Gastroesophageal sphincter (tissue), 4 donors: ENCODE measurements around the gene FAM114A2. TPM values are rescaled to one million over a fixed set of nuclear protein-coding genes. Genes with fewer than 3 reads are reported as not detected.

Experiments used
- ATAC-seq: fragments of 150-250 bp; one replicate; pipeline ENCODE4 v1.9.1; 2016; ENCODE audit warnings: mild to moderate bottlenecking, moderate library complexity
- H3K27ac ChIP-seq, 4 donors: fragments of 200-600 bp; sonication (generic) in 3 of 4; 1 replicate in 3 of 4; 2 replicates in 1 of 4; pipeline ENCODE4 v1.5.1; 2016 to 2019
- H3K27me3 ChIP-seq: fragments of 200-600 bp; sonication (generic); one replicate; pipeline ENCODE4 v1.5.1; 2019
- H3K36me3 ChIP-seq, 2 donors: fragments of 200-600 bp; sonication (generic); one replicate each; pipeline ENCODE4 v1.5.1; 2019; ENCODE audit warnings: control low read depth in 1 of 2
- H3K4me1 ChIP-seq, 3 donors: fragments of 200-600 bp; sonication (generic); 1 replicate in 2 of 3; 2 replicates in 1 of 3; pipeline ENCODE4 v1.5.1; 2016 to 2019; ENCODE audit warnings: control low read depth in 2 of 3
- H3K4me3 ChIP-seq, 2 donors: fragments of 200-600 bp; sonication (generic); one replicate each; pipeline ENCODE4 v1.5.1; 2019; ENCODE audit warnings: mild to moderate bottlenecking in 1 of 2, moderate library complexity in 1 of 2
- H3K9me3 ChIP-seq, 3 donors: fragments of 200-600 bp; sonication (generic); one replicate each; pipeline ENCODE4 v1.5.1; 2017 to 2019; ENCODE audit warnings: control low read depth in 2 of 3
- CTCF ChIP-seq, 4 experiments: fragments of 200-600 bp in 2 of 4; fragments of 450-650 bp in 2 of 4; sonication (generic) in 1 of 4; IDR thresholded peaks; one replicate each; pipeline ENCODE4 v1.5.1; 2017 to 2019; ENCODE audit warnings: antibody characterized with exemption in 4 of 4, mild to moderate bottlenecking in 2 of 4, moderate library complexity in 2 of 4
- EP300 ChIP-seq: sonication (generic); formaldehyde crosslinking; IDR thresholded peaks from one replicate; pipeline ENCODE4 v1.6.1; 2017; ENCODE audit warnings: antibody characterized with exemption, mild to moderate bottlenecking
- POLR2A ChIP-seq, 2 donors: fragments of 450-650 bp; IDR thresholded peaks; one replicate each; pipeline ENCODE4 v1.6.1; 2017; ENCODE audit warnings: antibody characterized with exemption in 2 of 2, mild to moderate bottlenecking in 2 of 2, moderate library complexity in 1 of 2
- POLR2AphosphoS5 ChIP-seq: sonication (generic); formaldehyde crosslinking; IDR thresholded peaks from one replicate; pipeline ENCODE4 v1.6.1; 2017; ENCODE audit warnings: antibody characterized with exemption
- WGBS, 2 donors: methylation state at CpG; one replicate each; pipeline ENCODE4 v1.1.5; 2018; ENCODE audit warnings: low coverage in 1 of 2; 5-methylcytosine and 5-hydroxymethylcytosine counted together
- total RNA-seq, 4 donors: library from RNA; depleted of rRNA; stranded (reverse); fragments of >200 nt; gene quantifications; one replicate each; pipeline ENCODE4 v1.1.0, GENCODE V29; 2016

FAM114A2 gene
- 10 to 100 TPM; 16.2 to 17.9 (median 17.6) TPM for total RNA-seq

GRCh38 chr5:154038707-154039457 lies at the start of gene FAM114A2, which contains the start of gene MFAP3:
Gene FAM114A2 (minus strand): TSS chr5:154038910. CDS start chr5:154034953, 3,957 bp downstream.
Gene MFAP3 (plus strand): TSS chr5:154038967. CDS start chr5:154049723, 10,756 bp downstream.
- H3K36me3 ChIP-seq, result no peaks in the 10 kb centered on the region
- H3K4me1 ChIP-seq, result peaks cover 8 to 65% (median 11%) of the 10 kb centered on the region in 3 donors
- peak within 1 kb of the TSS; percentile 66 to 91 (median 89) for H3K27ac ChIP-seq
- no peaks in the 10 kb centered on the region for H3K27me3 ChIP-seq
- 1% methylated on average over 12 to 29 of the region's 51 CpGs for WGBS, 2 donors
- no peaks in the 10 kb centered on the region for H3K9me3 ChIP-seq
- H3K4me3 ChIP-seq, result peak within 1 kb of the TSS; percentile 56 to 81
- TF ChIP-seq POLR2AphosphoS5 (peak; percentile 95), EP300 (no peak), POLR2A (IDR thresholded peaks at IDR 0.05) (peak; percentile 78 to 81), CTCF (IDR thresholded peaks at IDR 0.05) (peak in 1 of 4 experiments; percentile 21)
- ATAC-seq, result peak; percentile 97

GRCh38 chr5:154087260-154087659 lies 48.5 kb upstream of the FAM114A2 start:
- ATAC-seq, result no peak

GRCh38 chr5:154086641-154087040 lies 47.9 kb upstream of the FAM114A2 start:
- Histone ChIP-seq H3K27ac (no peak overlapping the region), H3K4me1 (peaks cover 0 to 7% (median 2%) of the 10 kb centered on the region in 3 donors), H3K27me3 (no peaks in the 10 kb centered on the region), H3K36me3 (no peaks in the 10 kb centered on the region), H3K9me3 (no peaks in the 10 kb centered on the region), H3K4me3 (no peak overlapping the region)
- TF ChIP-seq EP300 (no peak), CTCF (IDR thresholded peaks at IDR 0.05) (no peak), POLR2AphosphoS5 (no peak), POLR2A (IDR thresholded peaks at IDR 0.05) (no peak)
- ATAC-seq, result no peak
- WGBS, 2 donors, result 40% methylated on average over 4 of the region's 4 CpGs

More at GRCh38 chr5:154087260-154087659, 48.5 kb upstream of the FAM114A2 start:
- Histone ChIP-seq H3K9me3 (no peaks in the 10 kb centered on the region), H3K4me3 (no peak overlapping the region), H3K27me3 (no peaks in the 10 kb centered on the region), H3K27ac (no peak overlapping the region), H3K4me1 (peaks cover 0 to 13% (median 9%) of the 10 kb centered on the region in 3 donors), H3K36me3 (no peaks in the 10 kb centered on the region)
- 30 to 54% methylated on average over 2 of the region's 2 CpGs for WGBS, 2 donors
- no peak for TF ChIP-seq EP300
- TF ChIP-seq CTCF (IDR thresholded peaks at IDR 0.05), result no peak
- no peak for TF ChIP-seq POLR2A (IDR thresholded peaks at IDR 0.05)
- TF ChIP-seq POLR2AphosphoS5, result no peak

- H3K36me3 ChIP-seq, result no peaks in the 10 kb centered on the region
- peaks cover 0 to 2% (median 0%) of the 10 kb centered on the region in 3 donors for H3K4me1 ChIP-seq
- no peak for TF ChIP-seq EP300
- no peak for TF ChIP-seq POLR2A (IDR thresholded peaks at IDR 0.05)
- TF ChIP-seq CTCF (IDR thresholded peaks at IDR 0.05), result no peak
- TF ChIP-seq POLR2AphosphoS5, result no peak
- no peaks in the 10 kb centered on the region for H3K9me3 ChIP-seq
- 44 to 49% methylated on average over 2 to 3 of the region's 3 CpGs for WGBS, 2 donors
- no peak for ATAC-seq
- H3K27ac ChIP-seq, result no peak overlapping the region
- H3K27me3 ChIP-seq, result no peaks in the 10 kb centered on the region
- H3K4me3 ChIP-seq, result no peak overlapping the region
Observed at GRCh38 chr5:154086146-154086545, 47.4 kb upstream of the FAM114A2 start.
